ENCODE measurements around the gene SLC22A13.

- TF ChIP-seq POLR2A (IDR thresholded peaks at IDR 0.05) (no peak), CTCF (IDR thresholded peaks at IDR 0.05) (no peak), POLR2AphosphoS5 (IDR thresholded peaks at IDR 0.05) (no peak), EP300 (IDR thresholded peaks at IDR 0.05; ENCODE audit: low read depth) (no peak)
Measured at GRCh38 chr3:38270606-38271005, 5.0 kb downstream of the SLC22A13 start.

Measured in transverse colon (tissue), 4 donors.